BLaER1 (cell line): ENCODE results near the gene GABARAPL1.
"Not testable (repeated sequence)": the region's sequence is repeated elsewhere in the genome, so short reads cannot be mapped to it uniquely, and the experiment has no call there.

Experiments used
- H3K27ac ChIP-seq: shearing (Covaris generic); formaldehyde crosslinking; 2 replicates; pipeline ENCODE4 v1.8.1; 2022
- H3K27me3 ChIP-seq: shearing (Covaris generic); formaldehyde crosslinking; 2 replicates; pipeline ENCODE4 v1.8.1; 2022
- H3K36me3 ChIP-seq: shearing (Covaris generic); formaldehyde crosslinking; 2 replicates; pipeline ENCODE4 v1.8.1; 2022
- H3K4me1 ChIP-seq: shearing (Covaris generic); formaldehyde crosslinking; 2 replicates; pipeline ENCODE4 v1.8.1; 2022
- H3K4me2 ChIP-seq: shearing (Covaris generic); formaldehyde crosslinking; 2 replicates; pipeline ENCODE4 v1.8.1; 2022
- H3K4me3 ChIP-seq: shearing (Covaris generic); formaldehyde crosslinking; 2 replicates; pipeline ENCODE4 v1.8.1; 2022
- H3K9ac ChIP-seq: shearing (Covaris generic); formaldehyde crosslinking; 2 replicates; pipeline ENCODE4 v1.8.1; 2022
- H3K9me3 ChIP-seq: shearing (Covaris generic); formaldehyde crosslinking; 2 replicates; pipeline ENCODE4 v1.8.1; 2022
- H4K20me1 ChIP-seq: shearing (Covaris generic); formaldehyde crosslinking; 2 replicates; pipeline ENCODE4 v1.8.1; 2022
- Cebpa-rat ChIP-seq: shearing (Covaris generic); IDR thresholded peaks from 2 replicates; pipeline ENCODE4 v1.8.1; 2022

The GABARAPL1 gene

DNA sequence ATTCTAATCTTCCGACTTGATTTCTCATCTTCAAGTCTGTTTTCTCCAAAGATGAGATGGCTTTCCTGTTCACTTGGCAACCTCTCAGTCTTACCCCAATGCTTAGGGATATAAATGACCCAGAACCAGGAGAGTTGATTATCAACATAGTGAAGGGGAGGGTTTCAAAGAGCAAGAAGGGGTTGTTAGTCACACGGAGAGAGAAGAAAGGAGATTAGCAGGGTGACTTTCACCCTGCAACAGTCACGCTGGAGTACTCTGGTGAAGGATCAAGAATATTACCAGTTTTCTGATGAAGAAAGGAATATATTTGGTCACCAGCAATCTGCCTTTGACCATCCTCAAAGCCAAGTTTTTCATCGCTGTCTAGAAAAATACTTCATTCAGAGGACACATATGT lies 33.9 kb upstream of the GABARAPL1 start, which contains the start of gene TMEM52B:
Gene TMEM52B (plus strand): TSS at position 212 of the 400 bp plus-strand sequence. CDS start 543 bp downstream, outside the sequence.
- H3K36me3 ChIP-seq, result no peaks in the 10 kb centered on the region
- no peak within 1 kb of the TSS for H3K4me3 ChIP-seq
- no peaks in the 10 kb centered on the region for H3K4me1 ChIP-seq
- no peak within 1 kb of the TSS for H3K4me2 ChIP-seq
- no peak for TF ChIP-seq Cebpa-rat
- H3K9ac ChIP-seq, result no peak within 1 kb of the TSS
- no peaks in the 10 kb centered on the region for H3K27me3 ChIP-seq
- no peaks in the 10 kb centered on the region for H4K20me1 ChIP-seq
- no peak within 1 kb of the TSS for H3K27ac ChIP-seq
- no peaks in the 10 kb centered on the region for H3K9me3 ChIP-seq

- H3K4me1 ChIP-seq, result no peaks in the 10 kb centered on the region
- no peak overlapping the region for H3K27ac ChIP-seq
- no peaks in the 10 kb centered on the region for H3K36me3 ChIP-seq
- no peak overlapping the region for H3K4me2 ChIP-seq
- H3K27me3 ChIP-seq, result no peaks in the 10 kb centered on the region
- no peak for TF ChIP-seq Cebpa-rat
- no peaks in the 10 kb centered on the region for H4K20me1 ChIP-seq
- H3K9ac ChIP-seq, result no peak overlapping the region
- no peak overlapping the region for H3K4me3 ChIP-seq
- H3K9me3 ChIP-seq, result no peaks in the 10 kb centered on the region
These were observed 32.9 kb upstream of the GABARAPL1 start for GRCh38 chr12:10179776-10180181.

DNA sequence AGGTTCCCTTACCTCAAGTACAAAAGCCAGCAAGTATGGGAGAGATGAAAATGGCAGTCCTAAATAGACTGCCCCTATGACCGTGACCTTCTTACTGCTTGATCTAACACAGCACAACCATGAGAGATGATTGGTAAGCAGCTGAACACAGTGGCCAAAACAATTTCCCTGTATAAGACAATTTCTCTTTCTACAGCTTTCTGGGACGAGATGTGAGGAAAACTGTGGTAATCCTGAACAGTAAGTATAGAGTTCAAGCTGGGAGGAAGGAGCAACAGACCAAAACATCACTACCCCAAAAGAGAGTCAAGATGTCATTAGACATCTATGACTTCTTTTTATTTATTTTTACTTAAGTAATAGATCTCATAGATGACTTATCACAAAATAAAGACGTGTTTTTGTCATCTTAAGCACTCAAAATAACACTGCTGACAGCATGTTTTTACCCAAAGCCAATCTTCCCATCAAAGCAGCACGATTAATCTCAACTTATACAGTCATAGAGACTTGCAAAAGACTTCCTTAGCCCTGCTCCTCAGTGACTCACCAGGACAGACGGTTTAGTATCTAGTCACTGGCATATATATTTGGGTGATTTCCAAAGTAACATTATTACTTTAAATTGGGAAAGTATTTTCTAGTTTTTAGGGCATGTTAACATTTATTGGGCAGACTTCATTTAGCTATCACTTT lies 30.2 kb upstream of the GABARAPL1 start:
- Histone ChIP-seq H3K4me3 (no peak overlapping the region), H3K27me3 (no peaks in the 10 kb centered on the region), H3K36me3 (no peaks in the 10 kb centered on the region), H3K9ac (no peak overlapping the region), H4K20me1 (no peaks in the 10 kb centered on the region), H3K27ac (no peak overlapping the region), H3K4me2 (no peak overlapping the region), H3K4me1 (no peaks in the 10 kb centered on the region), H3K9me3 (no peaks in the 10 kb centered on the region)
- TF ChIP-seq Cebpa-rat, result no peak

GRCh38 chr12:10184261-10184843 lies 28.3 kb upstream of the GABARAPL1 start:
- no peaks in the 10 kb centered on the region for H3K27me3 ChIP-seq
- no peak overlapping the region for H3K9ac ChIP-seq
- H3K4me3 ChIP-seq, result no peak overlapping the region
- TF ChIP-seq Cebpa-rat, result no peak
- no peak overlapping the region for H3K27ac ChIP-seq
- no peak overlapping the region for H3K4me2 ChIP-seq
- H3K9me3 ChIP-seq, result no peaks in the 10 kb centered on the region
- no peaks in the 10 kb centered on the region for H3K4me1 ChIP-seq
- H4K20me1 ChIP-seq, result no peaks in the 10 kb centered on the region
- H3K36me3 ChIP-seq, result no peaks in the 10 kb centered on the region

DNA sequence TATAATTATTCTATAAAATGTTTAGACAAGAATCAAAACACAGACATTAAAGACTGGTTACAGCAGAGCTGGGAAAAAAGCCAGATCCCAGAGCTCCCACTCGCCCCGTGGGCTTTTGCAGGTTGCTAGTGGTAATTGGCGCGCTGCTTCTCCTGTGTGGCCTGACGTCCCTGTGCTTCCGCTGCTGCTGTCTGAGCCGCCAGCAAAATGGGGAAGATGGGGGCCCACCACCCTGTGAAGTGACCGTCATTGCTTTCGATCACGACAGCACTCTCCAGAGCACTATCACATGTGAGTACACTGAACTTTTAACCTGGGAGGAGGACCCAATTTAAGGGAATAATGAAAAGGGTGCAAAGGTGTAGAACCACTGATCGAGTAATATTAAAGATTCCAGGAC lies 26.4 kb upstream of the GABARAPL1 start:
- Histone ChIP-seq H4K20me1 (no peaks in the 10 kb centered on the region), H3K4me1 (no peaks in the 10 kb centered on the region), H3K36me3 (no peaks in the 10 kb centered on the region), H3K4me3 (no peak overlapping the region), H3K27me3 (no peaks in the 10 kb centered on the region), H3K9ac (no peak overlapping the region), H3K27ac (no peak overlapping the region), H3K4me2 (no peak overlapping the region), H3K9me3 (no peaks in the 10 kb centered on the region)
- TF ChIP-seq Cebpa-rat, result no peak

- H3K4me1 ChIP-seq, H3K9ac ChIP-seq, H4K20me1 ChIP-seq, H3K4me3 ChIP-seq, H3K27me3 ChIP-seq, H3K4me2 ChIP-seq, H3K27ac ChIP-seq, H3K36me3 ChIP-seq, H3K9me3 ChIP-seq: not testable (repeated sequence)
These were observed 25.7 kb upstream of the GABARAPL1 start for GRCh38 chr12:10186958-10187357.

- Histone ChIP-seq H3K4me1 (peaks cover 12% of the 10 kb centered on the region), H3K9ac (no peak overlapping the region), H3K4me3 (no peak overlapping the region), H3K27ac (no peak overlapping the region), H4K20me1 (no peaks in the 10 kb centered on the region), H3K27me3 (no peaks in the 10 kb centered on the region), H3K4me2 (no peak overlapping the region), H3K9me3 (no peaks in the 10 kb centered on the region), H3K36me3 (no peaks in the 10 kb centered on the region)
- no peak for TF ChIP-seq Cebpa-rat
These were observed 23.0 kb upstream of the GABARAPL1 start for GRCh38 chr12:10189653-10190052.

DNA sequence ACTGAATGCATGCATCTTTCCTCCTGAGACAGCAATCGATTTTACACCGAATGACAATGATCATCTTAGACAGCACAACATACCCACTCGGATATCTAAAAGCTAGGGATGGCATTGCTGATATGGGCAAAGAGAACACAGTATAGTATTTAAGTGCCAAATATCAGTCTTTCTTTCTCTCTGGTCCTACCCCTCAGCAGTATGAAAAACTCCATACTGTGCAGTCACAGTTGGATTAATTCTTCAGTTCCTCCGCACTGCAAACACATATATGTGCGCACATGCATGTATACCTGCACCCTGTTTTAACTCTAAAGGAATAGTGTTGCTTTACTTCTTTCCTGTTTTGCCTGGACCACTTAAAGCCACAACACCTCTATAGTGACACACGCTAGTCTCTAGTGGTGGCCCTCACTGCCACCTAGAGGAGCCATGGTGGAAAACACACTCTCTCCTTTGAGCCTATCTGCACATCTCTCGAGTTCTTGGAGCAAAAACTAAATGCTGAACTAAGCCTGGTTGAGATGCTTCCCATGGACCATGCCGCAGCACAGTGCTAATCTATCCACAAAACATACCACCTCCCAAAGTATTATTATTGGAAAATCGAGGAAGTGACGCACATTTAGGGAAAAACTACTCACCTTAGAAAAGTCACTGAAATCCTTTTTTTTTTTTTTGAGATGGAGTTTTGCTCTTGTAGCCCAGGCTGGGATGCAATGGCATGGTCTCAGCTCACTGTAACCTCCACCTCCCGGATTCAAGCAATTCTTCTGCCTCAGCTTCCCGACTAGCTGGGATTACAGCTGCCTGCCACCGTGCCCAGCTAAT lies 21.9 kb upstream of the GABARAPL1 start:
- Histone ChIP-seq H3K27me3 (no peaks in the 10 kb centered on the region), H3K4me3 (no peak overlapping the region), H3K4me2 (no peak overlapping the region), H3K4me1 (peaks cover 23% of the 10 kb centered on the region), H3K36me3 (no peaks in the 10 kb centered on the region), H3K9me3 (no peaks in the 10 kb centered on the region), H4K20me1 (no peaks in the 10 kb centered on the region), H3K9ac (no peak overlapping the region), H3K27ac (no peak overlapping the region)
- TF ChIP-seq Cebpa-rat, result no peak

- H3K4me2 ChIP-seq, result no peak overlapping the region
- no peaks in the 10 kb centered on the region for H4K20me1 ChIP-seq
These were observed 20.8 kb upstream of the GABARAPL1 start for GRCh38 chr12:10191865-10192264.

GRCh38 chr12:10194160-10194670 lies 18.5 kb upstream of the GABARAPL1 start:
- H3K4me2 ChIP-seq, result peak overlapping the region; percentile 55
- H3K4me1 ChIP-seq, result peaks cover 43% of the 10 kb centered on the region
- no peak for TF ChIP-seq Cebpa-rat

More at GRCh38 chr12:10191865-10192264, 20.8 kb upstream of the GABARAPL1 start:
- Histone ChIP-seq H3K36me3 (no peaks in the 10 kb centered on the region), H3K9ac (no peak overlapping the region), H3K4me3 (no peak overlapping the region), H3K27me3 (no peaks in the 10 kb centered on the region), H3K4me1 (peaks cover 34% of the 10 kb centered on the region), H3K27ac (no peak overlapping the region), H3K9me3 (no peaks in the 10 kb centered on the region)
- TF ChIP-seq Cebpa-rat, result no peak

More at GRCh38 chr12:10194160-10194670, 18.5 kb upstream of the GABARAPL1 start:
- Histone ChIP-seq H3K4me3 (no peak overlapping the region), H3K36me3 (no peaks in the 10 kb centered on the region), H3K27ac (no peak overlapping the region), H3K9me3 (no peaks in the 10 kb centered on the region), H4K20me1 (no peaks in the 10 kb centered on the region), H3K27me3 (no peaks in the 10 kb centered on the region), H3K9ac (no peak overlapping the region)
